Ramos (cell line): ENCODE measurements around the gene GRK1.

ENCODE experiments used
- in situ Hi-C: fragments of 300-500 bp; cut with MboI; formaldehyde crosslinking; loops from one replicate; pipeline ENCODE4 v1.14.3; 2022; ENCODE audit warnings: low sequenced_read_pairs; ENCODE audit not compliant: unreplicated experiment

GRK1 gene

DNA sequence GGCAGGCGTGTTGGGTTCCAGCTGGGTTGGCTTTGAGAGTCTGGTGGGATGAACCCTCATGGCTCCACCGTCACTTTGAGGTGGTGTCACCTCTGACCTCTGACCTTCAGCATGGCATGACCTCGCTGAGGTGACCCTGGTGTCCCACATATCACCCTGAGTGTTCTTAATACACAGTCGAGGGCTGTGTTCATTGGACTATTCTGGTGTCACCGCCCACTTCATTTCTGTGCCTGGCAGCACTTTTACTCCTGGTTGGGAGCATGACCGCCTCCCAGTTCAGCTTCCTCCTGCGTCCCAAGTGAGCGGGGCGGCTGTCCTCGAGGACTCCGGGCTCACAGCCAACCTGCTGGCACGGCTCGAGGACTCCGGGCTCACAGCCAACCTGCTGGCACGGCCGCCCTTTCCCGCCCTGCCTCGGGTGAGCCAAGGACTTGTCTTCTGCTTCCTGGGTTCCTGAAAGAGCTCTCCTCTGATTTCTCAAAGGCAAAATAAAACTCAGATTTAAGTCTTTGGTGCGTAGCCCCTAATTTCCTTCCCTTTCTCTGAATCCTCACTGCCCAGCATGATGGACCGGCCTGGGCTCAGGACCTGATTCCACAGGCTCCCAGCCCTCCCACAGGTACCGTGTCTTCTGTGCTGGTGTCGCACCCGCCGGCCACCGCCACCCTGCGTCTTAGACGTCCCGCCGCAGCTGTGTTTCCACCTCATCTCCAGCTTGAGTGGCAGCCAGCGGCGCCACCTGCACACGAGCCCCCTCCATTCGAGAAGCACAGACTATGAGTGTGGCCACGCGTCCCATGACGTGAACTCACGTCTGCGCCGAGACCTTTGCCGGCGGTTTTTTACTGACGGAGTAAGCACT, 19.4 kb upstream of the GRK1 start:
- in situ Hi-C loops: no loop called here

DNA sequence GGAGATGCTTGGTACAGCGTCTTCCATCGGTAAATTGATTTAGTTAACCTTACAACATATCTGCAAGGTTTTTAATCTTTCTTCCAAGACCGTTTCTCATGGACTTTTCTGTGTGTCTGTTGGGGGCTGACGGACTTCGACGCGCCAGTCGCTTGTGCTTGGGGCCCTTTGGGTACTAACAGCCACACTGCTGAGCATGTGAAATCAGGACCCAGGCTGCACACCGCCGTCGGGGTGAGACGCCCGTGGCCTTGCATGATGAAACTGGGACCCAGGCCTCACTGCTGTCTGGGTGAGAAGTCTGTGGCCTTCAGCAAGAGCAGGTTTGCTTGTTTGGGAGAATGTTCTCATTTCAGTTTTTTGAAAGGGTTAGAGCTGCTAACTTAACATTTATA, 18.8 kb upstream of the GRK1 start:
- in situ Hi-C loops: no loop called here

DNA sequence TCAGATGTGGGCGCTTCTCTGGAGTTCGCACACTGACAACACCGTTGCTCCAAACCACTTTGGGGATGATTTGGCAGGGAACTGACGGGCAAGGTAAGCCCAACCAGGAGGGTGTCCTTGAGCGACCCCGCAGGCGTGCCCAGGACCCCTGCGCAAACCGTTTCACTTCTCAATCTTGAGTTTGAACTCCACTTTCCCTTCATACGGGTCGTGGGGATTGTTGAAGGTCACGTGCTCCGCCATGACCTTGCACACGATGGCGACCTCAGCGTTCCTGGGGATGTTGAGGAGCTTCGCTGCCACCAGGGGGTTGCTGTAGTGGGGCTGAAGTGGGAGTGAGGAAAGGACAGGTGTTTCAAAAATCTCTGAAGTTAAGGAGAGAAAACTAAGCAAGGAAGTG, 17.8 kb upstream of the GRK1 start:
- in situ Hi-C loops: no loop called here

DNA sequence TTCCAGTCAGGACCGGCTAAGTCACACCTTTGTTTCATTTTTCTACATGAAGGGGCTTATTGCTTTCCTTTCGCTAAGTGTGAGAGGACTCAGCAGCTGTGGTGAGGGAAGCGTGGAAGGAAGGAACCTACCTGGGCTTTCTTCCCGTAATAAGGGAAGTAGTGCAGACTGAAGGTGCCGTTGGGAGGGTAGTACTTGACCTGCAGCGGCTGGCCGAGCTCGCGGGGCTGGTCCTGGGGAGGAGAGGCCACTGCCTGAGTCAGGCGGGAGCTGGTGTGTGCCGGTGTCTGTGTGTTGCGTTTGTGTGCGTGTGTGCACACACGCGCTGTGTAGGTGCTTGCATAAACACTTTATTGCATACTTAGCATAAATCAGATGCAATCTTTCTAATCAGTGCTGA, 16.7 kb upstream of the GRK1 start:
- in situ Hi-C loops: no loop called here

DNA sequence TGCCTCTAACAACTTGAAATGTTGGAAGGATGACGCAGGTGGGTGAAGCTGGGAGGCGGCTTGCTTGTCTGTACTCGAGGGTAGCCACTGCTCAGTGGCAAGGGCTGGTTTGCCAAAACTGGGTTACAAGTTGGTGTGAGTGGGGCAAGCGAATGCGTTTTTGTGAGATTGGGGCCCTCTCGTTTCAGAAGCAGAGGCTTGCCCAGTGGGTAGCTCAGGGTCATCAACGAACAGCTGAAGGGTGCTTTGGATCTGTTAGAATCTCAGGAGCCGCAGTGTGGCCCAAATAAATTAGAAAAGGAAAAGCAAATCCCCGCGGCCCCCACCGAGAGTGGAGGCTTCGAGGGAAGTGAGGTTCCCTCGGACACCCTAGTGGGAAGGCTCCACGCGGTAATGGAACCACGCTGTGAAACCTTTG, 16.3 kb upstream of the GRK1 start:
- in situ Hi-C loops: no loop called here

DNA sequence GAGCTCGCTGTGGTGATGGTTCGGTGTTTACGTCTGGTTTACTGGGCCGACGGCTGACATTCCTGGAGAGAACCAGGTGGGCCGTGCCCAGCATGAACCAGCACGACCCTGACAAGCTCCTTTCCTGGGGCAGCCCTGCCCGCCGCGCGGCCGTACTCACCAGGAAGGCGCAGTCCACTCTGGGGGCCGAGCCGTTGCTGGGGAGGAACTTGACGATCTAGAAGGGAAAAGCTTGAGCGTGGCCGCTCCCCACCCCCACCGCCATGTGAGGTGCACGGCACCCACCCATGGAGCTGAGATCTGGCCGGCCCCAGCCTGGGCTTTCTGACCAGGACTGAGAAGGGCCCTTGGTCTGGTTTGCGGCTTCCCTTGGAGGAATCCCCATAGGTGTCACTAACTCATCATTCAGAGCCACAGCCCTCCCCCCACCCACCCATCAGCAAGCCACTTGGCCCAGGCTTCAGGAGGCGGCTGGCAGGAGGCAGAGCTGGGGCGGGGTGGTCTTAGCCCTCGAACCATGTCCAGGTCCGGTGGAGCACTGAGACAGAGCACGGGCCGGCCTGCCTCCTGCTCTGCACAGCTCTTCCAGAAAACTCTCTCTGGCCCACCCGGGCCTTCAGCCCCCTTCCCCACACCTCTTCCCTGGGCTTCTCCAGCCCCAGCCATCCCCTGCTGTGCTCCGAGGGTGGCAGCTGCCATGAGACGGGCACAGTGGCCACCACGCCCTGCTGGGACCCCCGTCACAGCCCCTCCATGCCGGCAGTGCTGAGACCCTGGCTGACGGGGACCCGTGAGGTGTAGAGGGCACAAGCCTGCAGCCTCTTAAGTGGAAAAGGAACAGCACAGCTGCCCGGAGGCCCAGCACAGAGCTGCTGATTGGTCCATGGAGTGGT, 15.3 kb upstream of the GRK1 start:
- in situ Hi-C loops: no loop called here

DNA sequence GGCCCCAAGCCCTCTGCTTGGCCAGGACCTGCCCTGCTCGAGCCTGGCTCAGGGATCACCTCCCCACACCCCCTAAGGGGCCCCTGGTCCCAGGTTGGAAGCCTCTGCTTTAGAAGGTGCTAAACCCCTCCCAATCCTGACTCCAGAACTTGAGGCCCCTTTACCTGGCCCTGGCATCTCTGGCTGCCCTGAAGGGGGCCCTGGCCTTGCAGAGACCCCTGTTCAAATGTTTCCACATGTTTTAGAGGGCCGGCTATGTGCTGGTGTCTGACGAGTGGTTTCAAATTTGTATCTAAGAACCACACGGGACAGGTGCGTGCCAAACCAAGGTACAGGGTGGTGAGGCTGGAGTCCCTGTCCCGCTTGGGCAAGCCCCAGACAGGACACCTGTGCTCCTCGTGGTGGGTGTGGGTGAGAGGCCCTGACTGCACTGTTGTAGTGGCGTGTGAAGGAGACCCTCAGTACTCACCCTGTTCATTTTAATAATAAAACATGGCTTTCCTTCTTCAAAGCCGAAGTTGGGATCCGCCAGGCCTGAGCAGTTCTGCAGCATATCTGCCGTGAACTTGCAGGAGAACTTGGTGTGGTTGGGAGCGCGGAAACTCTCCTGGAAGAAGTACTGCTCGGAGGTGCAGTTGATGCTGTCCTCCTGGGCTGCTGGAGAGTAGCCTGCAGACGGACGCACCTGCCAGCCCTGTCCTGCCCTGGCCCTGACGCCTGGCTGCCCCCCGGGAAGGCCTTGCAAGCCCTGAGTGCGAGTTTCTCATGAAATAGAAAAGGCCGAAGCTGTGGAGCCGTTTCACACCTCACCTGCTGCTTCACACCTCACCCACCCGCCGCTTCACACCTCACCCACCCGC, 14.4 kb upstream of the GRK1 start:
- in situ Hi-C loops: no loop called here

DNA sequence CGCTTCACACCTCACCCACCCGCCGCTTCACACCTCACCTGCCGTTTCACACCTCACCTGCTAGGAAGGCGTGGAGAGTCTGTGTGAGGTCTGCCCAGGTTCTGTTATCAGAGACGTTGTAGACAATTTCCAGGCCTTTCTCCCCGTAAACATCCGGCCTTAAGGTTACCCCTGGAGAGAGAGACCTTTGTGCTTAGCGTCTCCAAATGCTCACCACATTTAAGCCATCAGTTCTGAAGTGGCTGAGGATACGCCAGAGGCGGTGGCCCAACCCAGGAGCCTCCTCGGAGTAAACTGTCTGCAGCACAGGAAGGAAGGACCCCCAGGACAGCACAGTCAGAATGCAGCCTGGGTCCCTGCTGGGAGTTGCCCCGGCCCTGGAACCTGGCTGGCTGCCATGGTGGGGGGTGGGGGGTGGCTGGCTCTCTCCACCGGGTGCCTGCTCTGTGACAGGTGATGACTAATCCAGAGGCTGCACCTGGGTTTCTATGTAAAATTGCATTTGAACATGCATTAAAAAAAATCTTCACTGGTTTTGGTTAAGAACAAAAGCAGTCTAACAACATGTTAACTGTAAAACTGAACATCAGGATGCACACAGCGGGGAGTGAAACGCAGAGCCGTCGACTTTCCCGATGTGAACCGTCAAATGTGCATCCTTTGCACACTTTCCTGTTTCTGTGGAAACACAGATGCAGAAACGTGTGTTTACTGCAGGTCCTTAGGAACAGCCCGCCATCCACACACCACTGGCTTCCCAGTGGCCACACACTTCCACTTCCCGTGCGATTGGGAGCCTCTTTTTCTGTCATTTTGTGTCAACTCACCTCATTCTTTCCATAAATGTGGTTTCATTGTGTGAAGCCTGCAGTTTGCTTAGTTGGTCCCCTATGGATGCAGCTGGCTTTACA, 13.5 kb upstream of the GRK1 start:
- in situ Hi-C loops: no loop called here

DNA sequence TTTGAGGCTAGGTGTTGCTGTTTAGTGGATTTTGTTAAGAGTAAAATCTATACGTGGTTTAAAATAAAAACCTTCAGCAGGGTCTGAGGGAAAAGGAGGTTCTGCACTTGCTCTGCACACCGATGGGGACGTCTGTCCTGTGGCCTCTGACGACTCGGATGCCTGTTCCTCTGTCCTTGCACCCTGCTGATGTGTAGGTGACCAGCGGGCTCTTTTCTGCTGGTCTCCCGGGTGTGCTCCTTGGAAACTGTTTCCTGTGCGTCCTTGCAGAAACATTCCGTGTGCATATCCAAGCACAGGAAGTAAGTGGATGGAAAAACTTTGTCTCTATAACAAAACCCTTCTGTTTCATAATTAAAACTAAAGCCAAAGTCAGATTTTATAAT, 12.9 kb upstream of the GRK1 start:
- in situ Hi-C loops: no loop called here

DNA sequence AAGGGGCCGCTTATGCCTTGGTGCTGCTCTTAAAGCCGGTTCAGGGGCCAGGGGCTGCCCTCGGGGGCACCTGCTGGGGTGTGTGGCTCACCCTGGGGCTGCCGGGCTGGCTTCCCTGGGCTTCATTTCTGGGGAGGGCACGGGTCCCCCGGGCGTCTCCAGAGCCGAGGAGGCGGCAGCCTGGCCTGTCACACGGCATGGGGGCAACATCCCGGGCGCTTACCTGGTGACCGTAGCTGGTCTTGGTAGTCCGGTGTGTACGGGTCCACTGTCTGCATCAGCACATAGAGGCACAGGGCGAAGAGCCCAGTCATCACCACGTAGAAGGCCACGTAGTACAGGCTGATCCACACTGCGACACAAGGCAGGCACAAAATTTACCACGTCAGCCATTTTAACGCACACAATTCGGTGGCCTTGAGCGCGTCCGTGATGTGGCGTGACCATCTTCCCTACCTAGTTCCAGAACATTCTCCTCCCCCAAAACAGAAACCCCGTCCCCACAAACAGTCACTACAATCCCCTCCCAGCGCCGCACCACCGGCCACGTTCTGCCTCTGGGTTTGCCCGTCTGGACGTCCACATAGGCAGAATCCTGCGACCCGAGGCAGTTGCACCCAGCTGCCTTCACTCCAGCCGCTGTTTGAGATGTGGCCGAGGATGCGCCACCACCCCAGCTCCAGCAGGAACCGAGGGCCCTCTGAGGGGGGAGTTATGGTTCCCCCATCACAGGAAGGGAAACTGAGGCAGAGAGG, 12.3 kb upstream of the GRK1 start:
- in situ Hi-C loops: no loop called here

DNA sequence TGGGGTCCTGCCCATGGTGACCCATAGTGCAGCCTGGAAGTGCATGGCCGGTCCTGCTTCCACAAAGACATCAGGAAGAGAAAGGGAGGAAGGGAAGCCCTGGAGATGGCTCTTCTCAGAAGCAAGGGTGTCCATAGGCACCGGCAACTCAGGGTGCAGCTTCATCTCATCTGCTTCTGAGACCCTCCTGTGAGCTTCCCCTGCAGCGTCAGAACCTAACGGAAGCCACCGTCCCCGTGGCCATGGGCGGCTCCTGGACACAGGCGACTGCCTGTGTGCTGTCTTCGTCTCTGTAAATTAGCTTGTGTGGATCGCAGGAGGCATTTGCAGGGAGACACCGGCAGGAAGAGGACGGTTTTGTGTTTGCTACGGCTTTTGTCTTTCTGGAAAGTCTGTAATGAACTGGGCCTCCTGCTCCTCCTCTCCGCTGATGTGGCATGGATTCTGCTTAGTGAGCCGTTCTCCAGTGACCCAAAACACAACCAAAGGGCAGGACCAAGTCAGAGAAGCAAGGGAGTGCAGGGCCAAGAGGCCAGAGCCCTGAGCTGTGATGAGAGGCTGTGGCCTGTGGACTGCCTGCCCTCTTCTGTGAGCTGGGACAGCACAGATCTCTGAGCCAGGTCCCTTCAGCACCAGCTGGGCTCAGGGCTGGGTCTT, 11.5 kb upstream of the GRK1 start:
- in situ Hi-C loops: no loop called here

DNA sequence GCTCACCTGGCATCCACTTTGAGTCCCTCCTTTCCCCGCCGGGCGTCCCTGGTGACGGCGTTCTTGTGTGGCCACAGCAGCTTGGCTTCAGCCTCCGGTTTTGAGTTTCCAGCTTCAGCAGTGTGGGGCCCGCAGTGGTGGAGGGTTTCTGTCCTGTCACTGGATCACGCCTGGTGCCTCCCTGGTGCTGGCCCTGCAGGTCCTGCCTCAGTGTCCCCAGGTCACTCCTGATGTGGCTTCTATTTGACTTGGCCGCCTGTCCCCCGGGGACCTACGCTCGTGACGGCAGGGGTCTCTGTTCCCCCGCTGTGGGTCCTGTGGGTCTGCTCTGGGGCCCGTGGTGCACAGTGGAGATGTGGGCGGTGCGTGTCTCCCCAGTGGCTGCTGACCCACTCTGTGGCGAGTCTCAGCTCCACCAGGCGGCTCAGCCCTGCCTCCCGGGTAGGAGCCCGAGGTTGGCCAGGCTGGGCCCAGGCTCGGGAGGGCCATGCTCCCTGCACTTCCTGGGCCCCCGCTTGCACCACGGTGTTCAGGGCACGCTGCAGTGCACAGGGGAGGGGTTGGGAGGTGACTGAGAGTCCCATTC, 10.9 kb upstream of the GRK1 start:
- in situ Hi-C loops: no loop called here

DNA sequence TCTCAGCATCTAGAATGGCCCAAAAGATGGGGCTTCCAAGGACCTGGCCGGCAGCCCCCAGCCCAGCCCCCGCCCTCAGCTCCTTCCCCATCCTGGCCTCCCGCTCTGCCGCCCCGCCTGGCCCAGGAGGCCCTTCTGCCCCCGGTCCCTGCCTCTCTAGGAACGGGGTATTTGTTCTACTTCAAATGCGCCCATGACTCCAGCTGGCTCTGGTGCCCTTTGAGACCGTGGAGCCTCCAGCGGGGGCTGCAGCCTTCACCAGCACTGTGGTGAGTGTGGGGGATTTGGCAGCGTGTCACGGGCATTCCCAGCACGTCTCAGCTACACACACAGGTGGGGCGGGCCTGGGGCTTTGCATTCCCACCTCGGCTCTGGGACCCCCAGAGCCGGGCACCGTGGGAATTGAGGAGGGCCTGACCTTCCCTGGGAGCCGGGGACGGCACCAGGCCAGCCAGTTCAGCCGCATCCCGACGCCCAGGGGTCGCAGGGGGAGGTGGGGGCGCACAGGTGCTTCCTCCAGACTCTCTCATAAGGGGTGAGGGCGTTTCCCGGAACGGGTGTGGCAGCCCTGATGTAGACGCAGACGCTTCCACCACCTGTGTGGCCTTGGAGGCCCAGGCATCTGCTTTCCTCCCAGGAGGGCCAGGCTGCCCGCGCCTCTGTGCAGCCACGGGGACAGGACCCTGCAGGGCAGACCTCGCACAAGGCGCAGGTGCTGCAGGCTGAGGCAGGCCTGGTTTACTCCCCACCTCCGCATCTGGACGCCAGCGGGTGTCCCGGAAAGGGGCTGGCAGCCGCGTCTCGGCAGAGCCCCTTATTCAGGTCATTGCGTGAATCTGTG, 10.0 kb upstream of the GRK1 start:
- in situ Hi-C loops: no loop called here

DNA sequence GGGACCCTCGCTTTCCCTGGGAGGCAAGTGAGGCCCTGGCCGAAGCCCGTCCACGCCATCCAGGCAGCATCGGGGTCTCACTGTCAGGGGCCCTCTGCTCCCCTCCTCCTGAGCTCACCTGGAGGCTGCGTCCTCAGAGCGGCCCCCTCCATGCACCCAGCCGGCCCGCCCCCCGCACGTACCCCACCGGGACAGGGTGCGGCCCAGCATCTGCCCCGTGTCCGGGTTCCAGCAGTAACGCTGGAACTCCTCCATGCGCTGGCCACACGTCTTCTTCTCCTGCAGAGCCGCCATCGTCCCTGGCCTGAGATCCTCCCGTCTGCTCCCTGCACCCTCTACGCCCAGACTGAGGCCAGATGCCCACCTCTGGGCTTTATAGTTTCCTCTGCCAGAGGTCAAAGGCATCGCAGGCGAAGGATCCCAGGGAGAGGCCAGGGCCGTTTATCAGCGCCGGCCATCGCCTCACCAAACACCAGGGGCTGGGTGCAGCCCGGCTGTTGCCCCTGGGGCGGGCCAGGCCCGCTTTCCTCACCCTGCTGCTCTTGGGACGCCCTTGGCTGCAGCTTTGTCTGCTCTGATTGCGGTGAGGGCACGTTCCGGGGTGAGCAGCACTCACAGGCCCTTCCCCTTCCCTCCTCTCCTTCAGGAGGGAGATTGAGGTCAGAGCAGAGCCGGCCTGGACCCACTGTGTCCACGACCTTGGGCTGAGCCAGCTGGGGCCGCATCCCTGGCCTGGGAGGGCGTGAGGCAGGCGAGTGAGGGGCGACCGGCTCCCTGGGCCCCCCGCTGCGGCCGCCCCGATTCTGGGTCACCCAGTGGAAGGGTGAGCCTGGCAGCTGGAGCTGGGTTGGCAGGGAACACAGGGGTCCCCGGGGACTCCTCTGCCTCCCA, 8.9 kb upstream of the GRK1 start, which contains the start of gene ATP4B:
ATP4B (minus strand) TSS at position 348 of the 891 bp plus-strand sequence; CDS start at position 294, 54 bp downstream.
- in situ Hi-C loops: no loop called here

DNA sequence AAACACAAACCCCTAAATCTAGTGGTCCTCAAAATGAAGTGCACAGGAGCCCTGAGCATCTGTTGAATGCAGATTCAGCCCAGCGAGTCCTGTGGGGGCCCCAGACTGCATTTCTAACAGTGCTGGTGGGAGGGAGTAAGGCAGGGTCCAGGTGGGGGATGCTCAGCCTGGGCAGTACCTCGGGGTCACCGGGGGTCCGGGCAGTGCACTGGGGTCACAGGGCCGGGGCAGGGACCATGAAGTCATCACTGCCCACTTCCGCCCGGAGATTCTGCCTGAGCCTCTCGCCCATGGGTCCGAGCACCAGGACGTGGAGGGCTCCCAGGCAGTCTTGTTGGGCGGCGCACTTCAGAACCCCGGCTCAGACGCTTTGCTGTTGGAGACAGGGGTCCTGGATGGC, 8.2 kb upstream of the GRK1 start:
- in situ Hi-C loops: no loop called here

DNA sequence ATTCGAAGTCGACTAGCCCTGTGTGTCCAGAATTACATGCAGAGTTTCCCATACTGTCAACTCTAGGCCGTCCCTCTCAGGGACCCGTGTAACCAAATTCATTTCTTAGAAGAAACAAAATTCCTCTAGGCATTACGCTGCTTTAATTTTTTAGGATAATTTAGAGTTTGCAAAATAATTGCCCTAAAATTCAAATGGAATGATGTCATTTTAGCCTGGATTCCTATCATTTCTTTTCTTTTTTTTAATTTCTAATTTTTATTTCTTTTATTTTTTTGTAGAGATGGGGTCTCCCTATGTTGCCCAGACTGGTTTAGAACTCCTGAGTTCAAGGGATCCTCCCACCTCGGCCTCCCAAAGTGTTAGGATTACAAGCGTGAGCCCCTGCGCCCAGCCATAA, 7.7 kb upstream of the GRK1 start:
- in situ Hi-C loops: no loop called here
